ENCODE data around the gene LHFPL2. TPM values are rescaled to one million over a fixed set of nuclear protein-coding genes. Genes with fewer than 3 reads are reported as not detected.

Gene LHFPL2
- polyA plus RNA-seq, 1 of the 3 experiments (the other 2 are of a cell fraction) = 10.4 TPM

DNA sequence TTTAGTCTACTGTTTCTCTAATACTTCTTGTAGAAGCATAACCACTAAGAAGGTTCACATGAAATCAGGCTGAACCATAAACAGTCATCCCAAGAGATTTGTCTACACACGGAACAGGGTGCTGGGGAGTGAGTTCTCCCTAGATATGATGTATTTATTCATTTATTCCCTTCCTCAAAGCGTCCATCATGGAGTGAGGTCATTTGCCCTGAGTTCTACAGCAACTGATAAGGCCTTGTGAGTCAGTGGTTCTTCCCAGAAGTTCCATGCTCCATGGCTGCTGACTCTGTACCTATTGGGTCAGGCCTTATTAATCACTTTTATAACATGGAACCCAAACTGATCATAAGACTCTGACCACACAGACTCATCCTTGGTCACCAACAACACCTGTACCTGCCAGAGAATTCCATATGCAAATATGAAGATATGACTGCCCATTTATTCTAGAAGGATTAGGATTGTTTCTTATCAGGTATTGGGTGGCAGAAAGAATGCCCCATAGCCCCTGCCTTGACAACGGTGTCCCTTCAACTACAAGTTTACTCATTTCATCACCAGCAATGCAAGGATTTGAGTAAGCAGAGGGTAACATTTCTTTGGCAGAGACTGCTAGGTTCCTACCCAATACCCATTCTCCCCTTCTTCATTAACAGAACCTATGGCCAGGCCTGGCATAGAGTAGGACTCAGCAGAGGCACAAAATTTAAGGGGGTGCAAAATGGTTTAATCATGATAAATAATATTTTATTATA lies 118.1 kb downstream of the LHFPL2 start:
- ChIA-PET POLR2A (no interaction called here), CTCF (no interaction called here)
- H3K27ac ChIP-seq (ENCODE audit: low read depth in 2 of 2, low read length in 1 of 2) = peak overlapping the region; percentile 72 to 97; a peak in 3 of 4 replicates
- H3K9me2 ChIP-seq = no peaks in the 10 kb centered on the region
- peaks cover 4 to 45% of the 10 kb centered on the region in 2 experiments for H3K4me1 ChIP-seq (ENCODE audit: control insufficient read depth in 1 of 2, insufficient read depth in 2 of 2, low read depth in 1 of 2, low read length in 1 of 2)
- WGBS (ENCODE audit: low lambda C conversion rate) = 22% methylated on average over 3 of the region's 3 CpGs
- peaks cover 0 to 4% of the 10 kb centered on the region in 2 experiments for H3K36me3 ChIP-seq (replicated peaks in 1 of 2; ENCODE audit: control insufficient read depth in 1 of 2, insufficient read depth in 2 of 2, low read length in 1 of 2)
- no peak overlapping the region for H3K4me3 ChIP-seq (ENCODE audit: low read depth in 2 of 2, low read length in 1 of 2)
- DNase-seq = no peak
- H4K20me1 ChIP-seq (ENCODE audit: insufficient read depth) = no peaks in the 10 kb centered on the region
- H3K79me2 ChIP-seq (ENCODE audit: insufficient read depth) = peaks cover 79% of the 10 kb centered on the region
- H3K4me2 ChIP-seq = peak overlapping the region; percentile 36; the same call in 1 of the 2 replicates
- no peak overlapping the region for H2AFZ ChIP-seq (ENCODE audit: low read depth)
- H3F3A ChIP-seq (replicated peaks; ENCODE audit: insufficient read depth) = peaks cover 66% of the 10 kb centered on the region
- no peaks in the 10 kb centered on the region for H3K9me3 ChIP-seq
- H3K9ac ChIP-seq = peak overlapping the region; percentile 75
- no peaks in the 10 kb centered on the region for H3K27me3 ChIP-seq (ENCODE audit: insufficient read depth)
- TF ChIP-seq FOXM1 (IDR thresholded peaks at IDR 0.05; ENCODE audit: low read depth) (no peak), IRF3 (IDR thresholded peaks at IDR 0.05; ENCODE audit: low read depth, low read length) (no peak), ZBTB33 (IDR thresholded peaks at IDR 0.05; ENCODE audit: borderline replicate concordance, low read depth) (no peak), POLR2AphosphoS5 (IDR thresholded peaks at IDR 0.05; ENCODE audit: low read depth, low read length) (no peak), NRF1 (IDR thresholded peaks at IDR 0.05; ENCODE audit: low read depth, low read length) (no peak), GATA2 (CRISPR knock-in tag; IDR thresholded peaks at IDR 0.05) (no peak), RAD21 (IDR thresholded peaks at IDR 0.05; ENCODE audit: low read length) (no peak), RCOR1 (IDR thresholded peaks at IDR 0.05; ENCODE audit: low read length) (no peak), FOXJ3 (CRISPR knock-in tag; IDR thresholded peaks at IDR 0.05) (no peak), TAF1 (IDR thresholded peaks at IDR 0.05; ENCODE audit: borderline replicate concordance, low read depth, low read length) (no peak), TEAD4 (IDR thresholded peaks at IDR 0.05; ENCODE audit: borderline replicate concordance, insufficient read depth) (no peak), MEF2A (IDR thresholded peaks at IDR 0.05; ENCODE audit: borderline replicate concordance, low read depth) (no peak), EP300 (IDR thresholded peaks at IDR 0.05; ENCODE audit: borderline replicate concordance in 1 of 2, low read depth in 1 of 2, low read length in 1 of 2) (peak in 1 of 2 experiments; percentile 67; a peak in 1 of 4 replicates), NFIC (IDR thresholded peaks at IDR 0.05; ENCODE audit: borderline replicate concordance) (peak; percentile 26; the same call in 1 of the 2 replicates), GABPA (IDR thresholded peaks at IDR 0.05; ENCODE audit: low read depth) (no peak), JUND (IDR thresholded peaks at IDR 0.05) (peak; percentile 72; the same call in 1 of the 2 replicates), REST (IDR thresholded peaks at IDR 0.05; ENCODE audit: low read depth, low read length) (no peak), SIN3A (IDR thresholded peaks at IDR 0.05; ENCODE audit: borderline replicate concordance, low read depth, low read length) (no peak), YY1 (IDR thresholded peaks at IDR 0.05; ENCODE audit: low read depth) (0 out of 2 replicates have a peak, but pooled peaks have one; percentile 33), MXI1 (IDR thresholded peaks at IDR 0.05; ENCODE audit: low read depth, low read length) (no peak), TCF12 (IDR thresholded peaks at IDR 0.05) (peak; percentile 76), CHD2 (IDR thresholded peaks at IDR 0.05; ENCODE audit: low read length, partially characterized antibody) (no peak), SMC3 (IDR thresholded peaks at IDR 0.05; ENCODE audit: low read depth, low read length) (no peak), RXRA (IDR thresholded peaks at IDR 0.05; ENCODE audit: borderline replicate concordance, low read depth) (no peak)
- TF ChIP-seq, protein P1, sequence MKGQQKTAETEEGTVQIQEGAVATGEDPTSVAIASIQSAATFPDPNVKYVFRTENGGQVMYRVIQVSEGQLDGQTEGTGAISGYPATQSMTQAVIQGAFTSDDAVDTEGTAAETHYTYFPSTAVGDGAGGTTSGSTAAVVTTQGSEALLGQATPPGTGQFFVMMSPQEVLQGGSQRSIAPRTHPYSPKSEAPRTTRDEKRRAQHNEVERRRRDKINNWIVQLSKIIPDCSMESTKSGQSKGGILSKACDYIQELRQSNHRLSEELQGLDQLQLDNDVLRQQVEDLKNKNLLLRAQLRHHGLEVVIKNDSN (IDR thresholded peaks at IDR 0.05; ENCODE audit: borderline replicate concordance, low read depth) = no peak
- TF ChIP-seq, protein P2, sequence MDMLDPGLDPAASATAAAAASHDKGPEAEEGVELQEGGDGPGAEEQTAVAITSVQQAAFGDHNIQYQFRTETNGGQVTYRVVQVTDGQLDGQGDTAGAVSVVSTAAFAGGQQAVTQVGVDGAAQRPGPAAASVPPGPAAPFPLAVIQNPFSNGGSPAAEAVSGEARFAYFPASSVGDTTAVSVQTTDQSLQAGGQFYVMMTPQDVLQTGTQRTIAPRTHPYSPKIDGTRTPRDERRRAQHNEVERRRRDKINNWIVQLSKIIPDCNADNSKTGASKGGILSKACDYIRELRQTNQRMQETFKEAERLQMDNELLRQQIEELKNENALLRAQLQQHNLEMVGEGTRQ (IDR thresholded peaks at IDR 0.05; ENCODE audit: borderline replicate concordance, low read depth, low read length) = no peak
